Duodenal mucosa (tissue), 2 donors: ENCODE results near the gene ANKRD28.

ENCODE experiments used
- H3K27ac ChIP-seq: one replicate; pipeline ENCODE4 v1.7.0; 2013; ENCODE audit warnings: low read depth, low read length
- H3K27me3 ChIP-seq, 2 donors: one replicate each; pipeline ENCODE4 v1.7.0; 2013; ENCODE audit warnings: low read length in 2 of 2, control low read depth in 1 of 2; ENCODE audit not compliant: insufficient read depth in 2 of 2, control insufficient read depth in 1 of 2
- H3K36me3 ChIP-seq, 2 donors: one replicate each; pipeline ENCODE4 v1.7.0; 2013; ENCODE audit warnings: low read length in 2 of 2, control low read depth in 1 of 2; ENCODE audit not compliant: insufficient read depth in 2 of 2, control insufficient read depth in 1 of 2
- H3K4me1 ChIP-seq, 2 donors: one replicate each; pipeline ENCODE4 v1.7.0; 2013; ENCODE audit warnings: low read length in 2 of 2, control low read depth in 1 of 2; ENCODE audit not compliant: insufficient read depth in 2 of 2, control insufficient read depth in 1 of 2
- H3K4me3 ChIP-seq, 2 donors: one replicate each; pipeline ENCODE4 v1.7.0; 2013; ENCODE audit warnings: low read length in 2 of 2, low read depth in 1 of 2
- H3K9ac ChIP-seq, 2 donors: one replicate each; pipeline ENCODE4 v1.7.0; 2013; ENCODE audit warnings: low read length in 2 of 2, low read depth in 1 of 2
- H3K9me3 ChIP-seq, 2 donors: one replicate each; pipeline ENCODE4 v1.7.0; 2013; ENCODE audit warnings: low read length in 2 of 2, control low read depth in 1 of 2; ENCODE audit not compliant: control insufficient read depth in 1 of 2

The ANKRD28 gene

GRCh38 chr3:15664144-15664543 lies 133.6 kb downstream of the ANKRD28 start:
- Histone ChIP-seq H3K27ac (no peak overlapping the region), H3K9me3 (no peaks in the 10 kb centered on the region)

DNA sequence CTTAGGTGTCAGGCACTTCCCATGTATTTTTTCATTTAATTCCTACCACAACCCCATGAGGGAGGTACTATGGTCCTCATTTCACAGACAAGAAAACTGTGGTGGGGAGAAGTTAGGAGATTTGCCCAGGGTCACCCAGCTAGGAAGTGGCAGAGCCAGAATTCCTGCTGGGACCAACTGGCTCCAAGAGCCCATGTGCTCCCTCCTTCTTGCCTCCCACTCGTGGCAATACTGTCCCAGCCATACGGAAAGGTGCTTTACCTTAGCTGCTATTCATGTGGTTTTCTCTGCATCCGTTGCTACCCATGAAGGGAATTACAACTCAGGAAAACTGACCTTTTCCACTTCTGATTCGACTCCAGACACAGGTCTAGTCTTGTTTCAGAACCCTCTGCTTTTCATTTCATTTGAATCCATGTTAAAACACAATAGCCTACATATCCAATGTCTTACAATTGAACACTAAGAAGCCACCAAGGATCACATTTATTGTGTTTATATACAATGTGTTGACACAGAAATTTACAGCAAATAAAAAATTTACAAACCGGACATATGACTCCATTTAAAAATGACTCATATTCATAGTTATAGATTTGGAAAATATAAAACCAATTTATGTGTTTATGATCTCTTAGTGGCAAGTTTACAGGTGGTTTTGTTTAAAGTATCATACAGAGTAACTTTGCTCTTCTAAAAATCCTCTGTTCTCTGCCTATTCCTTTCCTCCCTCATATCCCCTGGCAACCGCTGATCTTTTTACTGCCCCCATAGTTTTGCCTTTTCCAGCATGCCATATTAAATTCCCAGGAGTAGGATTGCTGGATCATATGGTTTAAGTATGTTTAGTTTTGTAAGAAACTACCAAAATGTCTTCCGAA lies 137.5 kb downstream of the ANKRD28 start:
- no peaks in the 10 kb centered on the region for H3K4me1 ChIP-seq
- no peaks in the 10 kb centered on the region for H3K36me3 ChIP-seq
- peaks cover 15 to 17% of the 10 kb centered on the region in 2 donors for H3K9me3 ChIP-seq
- H3K9ac ChIP-seq, result no peak overlapping the region
- no peaks in the 10 kb centered on the region for H3K27me3 ChIP-seq
- no peak overlapping the region for H3K4me3 ChIP-seq
- H3K27ac ChIP-seq, result no peak overlapping the region

More at GRCh38 chr3:15664144-15664543, 133.6 kb downstream of the ANKRD28 start:
- H3K4me3 ChIP-seq, result no peak overlapping the region
- H3K9ac ChIP-seq, result no peak overlapping the region
- H3K4me1 ChIP-seq, result no peaks in the 10 kb centered on the region
- H3K27me3 ChIP-seq, result no peaks in the 10 kb centered on the region
- peaks cover 7 to 9% of the 10 kb centered on the region in 2 donors for H3K36me3 ChIP-seq

GRCh38 chr3:15659254-15659975 lies 138.4 kb downstream of the ANKRD28 start:
- no peaks in the 10 kb centered on the region for H3K36me3 ChIP-seq
- H3K9ac ChIP-seq, result no peak overlapping the region
- no peak overlapping the region for H3K4me3 ChIP-seq
- H3K9me3 ChIP-seq, result peaks cover 17 to 19% of the 10 kb centered on the region in 2 donors
- no peaks in the 10 kb centered on the region for H3K27me3 ChIP-seq
- H3K27ac ChIP-seq, result no peak overlapping the region
- H3K4me1 ChIP-seq, result no peaks in the 10 kb centered on the region

- Histone ChIP-seq H3K27me3 (no peaks in the 10 kb centered on the region), H3K9me3 (peaks cover 17 to 19% of the 10 kb centered on the region in 2 donors), H3K4me1 (no peaks in the 10 kb centered on the region), H3K4me3 (no peak overlapping the region), H3K36me3 (no peaks in the 10 kb centered on the region), H3K27ac (no peak overlapping the region), H3K9ac (no peak overlapping the region)
Observed at GRCh38 chr3:15657016-15657415, 140.8 kb downstream of the ANKRD28 start.

GRCh38 chr3:15656342-15656741 lies 141.4 kb downstream of the ANKRD28 start:
- Histone ChIP-seq H3K27ac (no peak overlapping the region), H3K4me1 (no peaks in the 10 kb centered on the region), H3K4me3 (no peak overlapping the region), H3K36me3 (no peaks in the 10 kb centered on the region), H3K27me3 (no peaks in the 10 kb centered on the region), H3K9me3 (peaks cover 17 to 19% of the 10 kb centered on the region in 2 donors), H3K9ac (no peak overlapping the region)

GRCh38 chr3:15654891-15655290 lies 142.9 kb downstream of the ANKRD28 start:
- peaks cover 17 to 19% of the 10 kb centered on the region in 2 donors for H3K9me3 ChIP-seq
- no peak overlapping the region for H3K9ac ChIP-seq
- no peaks in the 10 kb centered on the region for H3K4me1 ChIP-seq
- H3K27ac ChIP-seq, result no peak overlapping the region
- no peaks in the 10 kb centered on the region for H3K27me3 ChIP-seq
- H3K4me3 ChIP-seq, result no peak overlapping the region
- H3K36me3 ChIP-seq, result no peaks in the 10 kb centered on the region

DNA sequence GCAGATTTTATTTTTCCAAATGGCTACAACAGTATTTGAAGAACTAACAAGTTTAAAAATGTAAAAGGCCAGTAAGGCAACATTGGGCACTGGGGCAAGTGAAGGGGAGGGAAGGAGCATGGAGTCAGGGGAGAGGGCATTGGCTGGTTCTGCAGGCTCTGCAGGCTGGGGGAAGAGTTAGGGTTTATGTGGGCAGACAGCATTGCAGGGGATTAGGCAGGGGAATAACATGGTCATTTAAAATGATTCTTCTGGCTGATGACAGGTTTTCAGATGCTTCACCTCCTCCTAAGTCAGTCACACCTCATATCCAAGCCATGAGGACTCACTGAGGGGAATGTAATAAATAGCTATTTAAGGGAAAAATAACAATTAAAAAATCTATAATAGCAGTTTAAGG lies 143.7 kb downstream of the ANKRD28 start:
- no peaks in the 10 kb centered on the region for H3K36me3 ChIP-seq
- peaks cover 17 to 19% of the 10 kb centered on the region in 2 donors for H3K9me3 ChIP-seq
- H3K4me3 ChIP-seq, result no peak overlapping the region
- H3K4me1 ChIP-seq, result peaks cover 0 to 6% of the 10 kb centered on the region in 2 donors
- no peak overlapping the region for H3K27ac ChIP-seq
- no peaks in the 10 kb centered on the region for H3K27me3 ChIP-seq
- H3K9ac ChIP-seq, result no peak overlapping the region

DNA sequence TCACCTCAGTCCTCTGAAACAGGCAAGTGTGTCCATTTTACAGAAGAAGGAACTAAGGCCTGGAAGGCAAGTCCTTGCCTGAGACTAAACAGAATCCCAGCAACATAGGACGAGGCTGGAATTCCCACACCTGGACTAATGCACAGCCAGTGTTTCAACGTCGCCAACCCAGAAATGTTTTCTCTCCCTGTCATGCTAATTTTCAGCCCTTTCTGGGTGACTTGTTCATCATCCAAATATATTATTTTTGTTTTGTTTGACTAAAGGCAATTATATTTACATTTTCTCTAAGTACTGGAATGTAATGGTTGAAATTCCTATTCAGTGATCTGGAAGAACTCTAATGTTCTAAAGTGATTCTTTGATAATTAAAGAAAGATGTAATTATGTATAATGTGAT lies 144.5 kb downstream of the ANKRD28 start:
- peaks cover 0 to 14% of the 10 kb centered on the region in 2 donors for H3K4me1 ChIP-seq
- peaks cover 17 to 19% of the 10 kb centered on the region in 2 donors for H3K9me3 ChIP-seq
- no peak overlapping the region for H3K9ac ChIP-seq
- no peak overlapping the region for H3K27ac ChIP-seq
- no peaks in the 10 kb centered on the region for H3K36me3 ChIP-seq
- H3K4me3 ChIP-seq, result no peak overlapping the region
- H3K27me3 ChIP-seq, result no peaks in the 10 kb centered on the region

GRCh38 chr3:15651396-15651795 lies 146.4 kb downstream of the ANKRD28 start:
- peaks cover 8 to 27% of the 10 kb centered on the region in 2 donors for H3K4me1 ChIP-seq
- peaks cover 8 to 11% of the 10 kb centered on the region in 2 donors for H3K9me3 ChIP-seq
- H3K27me3 ChIP-seq, result no peaks in the 10 kb centered on the region
- no peak overlapping the region for H3K27ac ChIP-seq
- no peaks in the 10 kb centered on the region for H3K36me3 ChIP-seq
- H3K4me3 ChIP-seq, result no peak overlapping the region
- H3K9ac ChIP-seq, result no peak overlapping the region

- Histone ChIP-seq H3K4me1 (peaks cover 8 to 32% of the 10 kb centered on the region in 2 donors), H3K36me3 (peaks cover 0 to 4% of the 10 kb centered on the region in 2 donors), H3K27ac (no peak overlapping the region), H3K4me3 (no peak overlapping the region), H3K27me3 (no peaks in the 10 kb centered on the region), H3K9me3 (peaks cover 0 to under 1% of the 10 kb centered on the region in 2 donors), H3K9ac (no peak overlapping the region)
Observed at GRCh38 chr3:15649858-15650257, 147.9 kb downstream of the ANKRD28 start.
